Spleen (tissue), 7 donors: Measurements from ENCODE around the gene TLCD5.

Source experiments
- POLR2A ChIP-seq, 3 donors: fragments of 450-650 bp; IDR thresholded peaks; one replicate each; pipeline ENCODE4 v1.5.1; 2017; ENCODE audit warnings: antibody characterized with exemption in 3 of 3, mild to moderate bottlenecking in 1 of 3
- TF ChIP-seq, protein P1 (sequence below), 11 experiments: fragments of 200-600 bp in 7 of 11; fragments of 450-650 bp in 4 of 11; sonication (generic) in 4 of 11; IDR thresholded peaks in 8 of 11; conservative IDR thresholded peaks in 3 of 11; 1 replicate in 7 of 11; 2 replicates in 4 of 11; pipeline versions ENCODE4 v1.4.0 to v1.8.0; 2016 to 2021; ENCODE audit warnings: antibody characterized with exemption in 11 of 11, inconsistent platforms in 4 of 11, mild to moderate bottlenecking in 1 of 11
- donor health status: DM: no; HTN: no; CAD: no; lungs with moderate emphysema.
- donor health status: DM: no; HTN: no; CAD: no.
- donor health status: DM: no; HTN: no; CAD: no.

DNA sequence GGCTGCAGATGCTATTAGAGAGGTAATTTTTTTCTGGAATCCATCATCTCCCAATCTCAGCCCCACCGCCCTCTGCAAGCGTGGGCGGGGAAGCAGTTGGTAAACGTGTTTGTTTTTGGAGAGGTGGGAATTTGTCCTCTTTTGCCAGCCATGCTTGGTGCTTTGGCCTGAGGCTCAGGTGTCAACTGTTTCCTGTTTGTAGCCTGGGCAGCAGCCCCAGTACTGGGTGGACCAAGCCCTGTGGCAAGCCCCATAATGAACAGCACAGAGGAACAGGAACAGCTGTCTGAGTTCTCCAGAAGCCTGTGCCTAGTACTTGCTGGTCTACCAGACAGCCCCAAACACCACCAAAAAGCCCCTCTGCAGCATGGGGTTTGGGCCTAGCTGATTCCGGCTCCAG lies 45.6 kb upstream of the TLCD5 start:
- TF ChIP-seq POLR2A (IDR thresholded peaks at IDR 0.05), result no peak
- TF ChIP-seq, protein P1, sequence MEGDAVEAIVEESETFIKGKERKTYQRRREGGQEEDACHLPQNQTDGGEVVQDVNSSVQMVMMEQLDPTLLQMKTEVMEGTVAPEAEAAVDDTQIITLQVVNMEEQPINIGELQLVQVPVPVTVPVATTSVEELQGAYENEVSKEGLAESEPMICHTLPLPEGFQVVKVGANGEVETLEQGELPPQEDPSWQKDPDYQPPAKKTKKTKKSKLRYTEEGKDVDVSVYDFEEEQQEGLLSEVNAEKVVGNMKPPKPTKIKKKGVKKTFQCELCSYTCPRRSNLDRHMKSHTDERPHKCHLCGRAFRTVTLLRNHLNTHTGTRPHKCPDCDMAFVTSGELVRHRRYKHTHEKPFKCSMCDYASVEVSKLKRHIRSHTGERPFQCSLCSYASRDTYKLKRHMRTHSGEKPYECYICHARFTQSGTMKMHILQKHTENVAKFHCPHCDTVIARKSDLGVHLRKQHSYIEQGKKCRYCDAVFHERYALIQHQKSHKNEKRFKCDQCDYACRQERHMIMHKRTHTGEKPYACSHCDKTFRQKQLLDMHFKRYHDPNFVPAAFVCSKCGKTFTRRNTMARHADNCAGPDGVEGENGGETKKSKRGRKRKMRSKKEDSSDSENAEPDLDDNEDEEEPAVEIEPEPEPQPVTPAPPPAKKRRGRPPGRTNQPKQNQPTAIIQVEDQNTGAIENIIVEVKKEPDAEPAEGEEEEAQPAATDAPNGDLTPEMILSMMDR (IDR thresholded peaks at IDR 0.05 in 8 of 11, conservative IDR thresholded peaks at IDR 0.05 in 3 of 11), result no peak
